H1 (cell line): ENCODE data around the gene MIDN. TPM values are rescaled to one million over a fixed set of nuclear protein-coding genes. Genes with fewer than 3 reads are reported as not detected.

ENCODE experiments used
- CTCF ChIA-PET: fragments of 300-600 bp; sonication (Branson Sonifier 250); formaldehyde crosslinking; loops from one replicate; lab custom pipeline; 2021; ENCODE audit not compliant: partially characterized antibody; lab: Charles Lee
- POLR2A ChIA-PET: fragments of 300-600 bp; sonication (Branson Sonifier 250); formaldehyde crosslinking; loops from one replicate; lab custom pipeline; 2021; ENCODE audit warnings: inconsistent platforms; ENCODE audit not compliant: partially characterized antibody; lab: Charles Lee
- DNase-seq, 2 experiments: peaks; one replicate each; pipeline versions ENCODE4 v3.0.0 to v3.0.0-alpha.2; 2010 to 2022; ENCODE audit warnings: low spot score in 2 of 2, low read depth in 1 of 2, mixed read lengths in 1 of 2
- FAIRE-seq: peaks from 2 replicates; lab custom pipeline; 2011; peaks lifted over from hg19 to GRCh38; lab: Jason Lieb, UNC
- H2AFZ ChIP-seq: 2 replicates; pipeline ENCODE4 v1.8.1; 2012; ENCODE audit warnings: low read length, inconsistent platforms
- H2AK5ac ChIP-seq: 2 replicates; pipeline ENCODE4 v1.6.1; 2013; ENCODE audit warnings: low read depth, low read length
- H2BK120ac ChIP-seq: replicated peaks from 2 replicates; pipeline ENCODE3; 2013; ENCODE audit warnings: low read depth, low read length, inconsistent platforms
- H2BK12ac ChIP-seq: 2 replicates; pipeline ENCODE4 v1.6.1; 2013; ENCODE audit warnings: low read depth, low read length
- H2BK15ac ChIP-seq: 2 replicates; pipeline ENCODE4 v1.6.1; 2013; ENCODE audit warnings: low read length
- H2BK20ac ChIP-seq: 2 replicates; pipeline ENCODE4 v1.6.1; 2013; ENCODE audit warnings: low read length
- H2BK5ac ChIP-seq: 2 replicates; pipeline ENCODE4 v1.6.1; 2013; ENCODE audit warnings: low read depth, low read length
- H3K14ac ChIP-seq: 2 replicates; pipeline ENCODE4 v1.6.1; 2013; ENCODE audit warnings: inconsistent platforms; ENCODE audit not compliant: insufficient read length
- H3K18ac ChIP-seq: 2 replicates; pipeline ENCODE4 v1.6.1; 2013; ENCODE audit warnings: low read length; ENCODE audit errors: extremely low read depth
- H3K23ac ChIP-seq: 2 replicates; pipeline ENCODE4 v1.6.1; 2013; ENCODE audit warnings: inconsistent platforms; ENCODE audit not compliant: insufficient read length
- H3K23me2 ChIP-seq: 2 replicates; pipeline ENCODE4 v1.6.1; 2013; ENCODE audit warnings: low read depth, low read length
- H3K27ac ChIP-seq: 2 replicates; pipeline ENCODE4 v1.6.1; 2011; ENCODE audit warnings: low read depth, low read length, inconsistent platforms
- H3K27me3 ChIP-seq, 4 experiments: replicated peaks in 1 of 4; 1 replicate in 1 of 4; 2 replicates in 3 of 4; pipeline versions ENCODE4 v1.6.1 to v1.8.1; 2011 to 2013; ENCODE audit warnings: low read length in 3 of 4, mild to moderate bottlenecking in 3 of 4, inconsistent platforms in 2 of 4, mixed read lengths in 2 of 4, moderate library complexity in 1 of 4; ENCODE audit not compliant: control insufficient read depth in 3 of 4, insufficient read depth in 3 of 4; ENCODE audit errors: extremely low read depth in 1 of 4
- H3K36me3 ChIP-seq, 4 experiments: 2 replicates each; pipeline versions ENCODE4 v1.6.1 to v1.8.1; 2011 to 2013; ENCODE audit warnings: mild to moderate bottlenecking in 4 of 4, low read length in 3 of 4, moderate library complexity in 2 of 4, control low read depth in 1 of 4, inconsistent platforms in 1 of 4; ENCODE audit not compliant: insufficient read depth in 4 of 4, control insufficient read depth in 2 of 4
- H3K4ac ChIP-seq: replicated peaks from 2 replicates; pipeline ENCODE3; 2013; ENCODE audit warnings: low read length, low read depth, mixed read lengths, inconsistent platforms; ENCODE audit not compliant: insufficient read length
- H3K4me1 ChIP-seq, 4 experiments: replicated peaks in 1 of 4; 1 replicate in 1 of 4; 2 replicates in 3 of 4; pipeline versions ENCODE4 v1.6.1 to v1.8.1; 2011 to 2013; ENCODE audit warnings: low read length in 3 of 4, inconsistent platforms in 2 of 4, mixed read lengths in 1 of 4; ENCODE audit not compliant: insufficient read depth in 4 of 4, control insufficient read depth in 3 of 4
- H3K4me2 ChIP-seq, 2 experiments: 2 replicates each; pipeline versions ENCODE4 v1.6.1 to v1.8.1; 2011 to 2013; ENCODE audit warnings: low read depth in 2 of 2, low read length in 2 of 2, control low read depth in 1 of 2, inconsistent platforms in 1 of 2, mild to moderate bottlenecking in 1 of 2; ENCODE audit not compliant: insufficient read depth in 1 of 2
- H3K4me3 ChIP-seq, 4 experiments: fragments of 200-600, 300-600 bp in 1 of 4; sonication (generic), shearing (Covaris generic), sonication (Bioruptor Twin) in 1 of 4; 2 replicates each; pipeline versions ENCODE4 v1.5.1 to v1.8.1; 2011 to 2016; ENCODE audit warnings: low read length in 4 of 4, low read depth in 3 of 4, control low read depth in 2 of 4, inconsistent platforms in 2 of 4, mild to moderate bottlenecking in 2 of 4, mixed read lengths in 1 of 4, moderate library complexity in 1 of 4; ENCODE audit not compliant: insufficient read depth in 2 of 4; ENCODE audit errors: extremely low read depth in 1 of 4
- H3K56ac ChIP-seq: replicated peaks from 2 replicates; pipeline ENCODE3; 2013; ENCODE audit warnings: low read depth, mild to moderate bottlenecking, mixed read lengths, low read length, inconsistent platforms; ENCODE audit not compliant: insufficient read length
- H3K79me1 ChIP-seq: 2 replicates; pipeline ENCODE4 v1.6.1; 2013; ENCODE audit warnings: low read depth, low read length, control low read depth
- H3K79me2 ChIP-seq, 2 experiments: 2 replicates each; pipeline versions ENCODE4 v1.6.1 to v1.8.1; 2012 to 2013; ENCODE audit warnings: low read length in 2 of 2, mild to moderate bottlenecking in 2 of 2, inconsistent platforms in 1 of 2; ENCODE audit not compliant: insufficient read depth in 2 of 2, control insufficient read depth in 1 of 2
- H3K9ac ChIP-seq, 4 experiments: replicated peaks in 1 of 4; 1 replicate in 1 of 4; 2 replicates in 3 of 4; pipeline versions ENCODE4 v1.6.1 to v1.8.1; 2011 to 2013; ENCODE audit warnings: low read depth in 3 of 4, low read length in 3 of 4, control low read depth in 2 of 4, mild to moderate bottlenecking in 2 of 4, moderate library complexity in 2 of 4, inconsistent platforms in 1 of 4; ENCODE audit errors: extremely low read depth in 1 of 4
- H3K9me3 ChIP-seq, 2 experiments: 2 replicates each; pipeline versions ENCODE4 v1.6.1 to v1.8.1; 2012 to 2013; ENCODE audit warnings: mild to moderate bottlenecking in 2 of 2, moderate library complexity in 2 of 2, control low read depth in 1 of 2, inconsistent platforms in 1 of 2, low read depth in 1 of 2, low read length in 1 of 2, mixed read lengths in 1 of 2; ENCODE audit not compliant: insufficient read depth in 2 of 2
- H4K20me1 ChIP-seq, 2 experiments: replicated peaks in 1 of 2; 2 replicates each; pipeline versions ENCODE3 to v1.8.1; 2011 to 2013; ENCODE audit warnings: inconsistent platforms in 2 of 2, low read length in 2 of 2, mild to moderate bottlenecking in 1 of 2; ENCODE audit not compliant: insufficient read depth in 2 of 2, control insufficient read depth in 1 of 2
- H4K5ac ChIP-seq: 2 replicates; pipeline ENCODE4 v1.6.1; 2013; ENCODE audit warnings: low read length, low read depth, mixed read lengths, inconsistent platforms; ENCODE audit not compliant: insufficient read length
- H4K8ac ChIP-seq: 2 replicates; pipeline ENCODE4 v1.8.0; 2013; ENCODE audit warnings: mild to moderate bottlenecking, moderate library complexity, low read length, inconsistent platforms; ENCODE audit not compliant: insufficient read depth; ENCODE audit errors: extremely low read depth
- H4K91ac ChIP-seq: replicated peaks from 2 replicates; pipeline ENCODE3; 2013; ENCODE audit warnings: low read length, mixed read lengths, inconsistent platforms; ENCODE audit not compliant: insufficient read length
- RAD21 ChIP-seq, 2 experiments: IDR thresholded peaks in 1 of 2; conservative IDR thresholded peaks in 1 of 2; 2 replicates each; pipeline ENCODE4 v1.6.1; 2011; ENCODE audit warnings: low read depth in 2 of 2, low read length in 2 of 2, improper control_type of control experiment in 1 of 2, inconsistent platforms in 1 of 2, mild to moderate bottlenecking in 1 of 2, moderate library complexity in 1 of 2
- SP1 ChIP-seq: IDR thresholded peaks from 2 replicates; pipeline ENCODE4 v1.6.1; 2011; ENCODE audit warnings: low read depth, low read length
- WGBS, 2 experiments: shearing (Covaris generic) in 1 of 2; methylation state at CpG; one replicate each; pipeline versions ENCODE4 v1.1.6 to v1.1.7; 2013 to 2015; ENCODE audit warnings: low lambda C conversion rate in 2 of 2, mixed read lengths in 2 of 2, inconsistent platforms in 1 of 2, low coverage in 1 of 2, missing lambda C conversion rate in 1 of 2; ENCODE audit not compliant: insufficient replicate concordance in 2 of 2, insufficient coverage in 1 of 2, insufficient read length in 1 of 2; ENCODE audit errors: extremely low coverage in 1 of 2, missing lambda C conversion rate in 1 of 2; 5-methylcytosine and 5-hydroxymethylcytosine counted together
- polyA plus RNA-seq, 7 experiments: library from polyadenylated mRNA; depleted of rRNA in 3 of 7; stranded (reverse) in 5 of 7; unstranded in 2 of 7; fragments of >200 nt in 5 of 7; fragments of 200-250 nt in 2 of 7; gene quantifications; 1 replicate in 5 of 7; 2 replicates in 1 of 7; 4 replicates in 1 of 7; pipeline versions ENCODE4 v1.2.1 to v1.2.3, GENCODE V29; 2011 to 2013; ENCODE audit warnings: missing spikeins in 2 of 7, mixed read lengths in 2 of 7
- total RNA-seq: library from RNA; stranded (reverse); fragmentation: NEBNext Ultra II Directional; extraction: Animal tissue kit (Norgen Biotek cat#: 25700); gene quantifications from 2 replicates; pipeline ENCODE4 v1.2.1, GENCODE V29; 2021
- TF ChIP-seq, protein P1 (sequence below), 3 experiments: IDR thresholded peaks; 1 replicate in 2 of 3; 2 replicates in 1 of 3; pipeline versions ENCODE4 v1.5.1 to v1.6.1; 2011; ENCODE audit warnings: low read length in 3 of 3, mild to moderate bottlenecking in 3 of 3, inconsistent platforms in 2 of 3, low read depth in 1 of 3, moderate library complexity in 1 of 3; ENCODE audit not compliant: insufficient read depth in 1 of 3; ENCODE audit errors: control extremely low read depth in 1 of 3

MIDN gene
- total and polyA plus RNA-seq, 2 of the 8 experiments (the other 6 are each of a cell fraction or from before 2014, with no cell fraction given) = 39.8 to 159 TPM

DNA sequence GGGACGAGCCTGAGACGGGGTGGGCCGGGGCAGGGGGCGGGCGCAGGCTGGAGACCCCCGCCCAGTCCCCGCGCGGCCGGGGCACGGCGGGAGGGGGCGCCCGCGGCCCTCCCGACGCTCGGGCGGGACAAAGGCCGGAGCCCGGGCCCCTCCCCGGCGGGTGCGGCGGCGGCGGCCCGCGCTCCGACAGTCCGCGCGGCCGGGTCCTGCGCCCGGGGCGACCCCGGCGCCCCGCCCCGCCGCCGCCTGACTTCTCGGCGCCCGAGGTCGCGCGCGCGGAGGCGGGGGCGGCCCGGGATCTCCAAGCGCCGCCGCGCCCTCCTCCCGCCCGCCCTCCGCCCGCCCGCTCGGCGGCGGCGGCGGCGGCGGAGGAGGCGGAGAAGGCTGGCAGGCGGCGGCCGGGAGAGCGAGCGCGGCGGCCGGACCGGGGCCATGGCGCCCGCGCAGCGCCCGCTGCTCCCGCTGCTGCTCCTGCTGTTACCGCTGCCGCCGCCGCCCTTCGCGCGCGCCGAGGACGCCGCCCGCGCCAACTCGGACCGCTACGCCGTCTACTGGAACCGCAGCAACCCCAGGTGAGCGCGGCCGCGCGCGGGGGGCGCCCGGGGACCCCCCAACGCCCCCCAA lies 37.5 kb downstream of the MIDN start, which contains the start of gene EFNA2:
EFNA2 (plus strand) TSS at position 137 of the 624 bp plus-strand sequence; CDS start at position 433, 296 bp downstream.
- H4K5ac ChIP-seq = no peak within 1 kb of the TSS
- peak within 1 kb of the TSS; percentile 96 for H3K4ac ChIP-seq
- H2BK20ac ChIP-seq = peak within 1 kb of the TSS; percentile 93; the same call in 1 of the 2 replicates
- CTCF ChIA-PET = interaction anchor here (1.2 kb wide), 1 partner anchor 79 kb away, joined by 3 read pairs; no protein-coding TSS in a partner anchor
- H2BK15ac ChIP-seq = peak within 1 kb of the TSS; percentile 99; the same call in 1 of the 2 replicates
- H2AK5ac ChIP-seq = 0 out of 2 replicates have a peak within 1 kb of the TSS, but pooled peaks have one; percentile 3
- 2% methylated on average over 10 of the region's 113 CpGs; no CpG with 5 or more reads in 1 of the 2 experiments for WGBS, 2 experiments
- peak within 1 kb of the TSS; percentile 62 for H3K18ac ChIP-seq
- H4K8ac ChIP-seq = peak within 1 kb of the TSS; percentile 89
- H4K91ac ChIP-seq = peak within 1 kb of the TSS; percentile 54
- H3K27me3 ChIP-seq = peaks cover 0 to 21% (median 12%) of the 10 kb centered on the region in 4 experiments; a peak in 5 of 7 replicates
- no peak within 1 kb of the TSS for H3K14ac ChIP-seq
- H3K23me2 ChIP-seq = peaks cover 5% of the 10 kb centered on the region; the same call in 1 of the 2 replicates
- POLR2A ChIA-PET = interaction anchor here (1.0 to 3.7 kb wide), 4 partner anchors 13 to 100 kb away, joined by 3 to 35 read pairs (median 4); partner anchors contain the start of gene CIRBP
- H3K36me3 ChIP-seq = no peaks in the 10 kb centered on the region
- H3K4me2 ChIP-seq = peak within 1 kb of the TSS; percentile 53 to 84; a peak in 3 of 4 replicates
- no peak within 1 kb of the TSS for H3K27ac ChIP-seq
- no peak within 1 kb of the TSS; a peak in 3 of 7 replicates for H3K9ac ChIP-seq
- TF ChIP-seq SP1 (no peak), RAD21 (IDR thresholded peaks at IDR 0.05 in 1 of 2, conservative IDR thresholded peaks at IDR 0.05 in 1 of 2; ENCODE audit: low read depth in 2 of 2, low read length in 2 of 2) (0 out of 4 replicates have a peak, but pooled peaks of 1 of the 2 experiments have one; percentile 13)
- TF ChIP-seq, protein P1, sequence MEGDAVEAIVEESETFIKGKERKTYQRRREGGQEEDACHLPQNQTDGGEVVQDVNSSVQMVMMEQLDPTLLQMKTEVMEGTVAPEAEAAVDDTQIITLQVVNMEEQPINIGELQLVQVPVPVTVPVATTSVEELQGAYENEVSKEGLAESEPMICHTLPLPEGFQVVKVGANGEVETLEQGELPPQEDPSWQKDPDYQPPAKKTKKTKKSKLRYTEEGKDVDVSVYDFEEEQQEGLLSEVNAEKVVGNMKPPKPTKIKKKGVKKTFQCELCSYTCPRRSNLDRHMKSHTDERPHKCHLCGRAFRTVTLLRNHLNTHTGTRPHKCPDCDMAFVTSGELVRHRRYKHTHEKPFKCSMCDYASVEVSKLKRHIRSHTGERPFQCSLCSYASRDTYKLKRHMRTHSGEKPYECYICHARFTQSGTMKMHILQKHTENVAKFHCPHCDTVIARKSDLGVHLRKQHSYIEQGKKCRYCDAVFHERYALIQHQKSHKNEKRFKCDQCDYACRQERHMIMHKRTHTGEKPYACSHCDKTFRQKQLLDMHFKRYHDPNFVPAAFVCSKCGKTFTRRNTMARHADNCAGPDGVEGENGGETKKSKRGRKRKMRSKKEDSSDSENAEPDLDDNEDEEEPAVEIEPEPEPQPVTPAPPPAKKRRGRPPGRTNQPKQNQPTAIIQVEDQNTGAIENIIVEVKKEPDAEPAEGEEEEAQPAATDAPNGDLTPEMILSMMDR (IDR thresholded peaks at IDR 0.05; ENCODE audit: control extremely low read depth in 1 of 3, insufficient read depth in 1 of 3, low read depth in 1 of 3, low read length in 3 of 3) = peak in 1 of 3 experiments; percentile 16; a peak in 1 of 4 replicates
- peaks cover 0 to 20% (median 9%) of the 10 kb centered on the region in 4 experiments; a peak in 5 of 7 replicates for H3K4me1 ChIP-seq
- H2AFZ ChIP-seq = 0 out of 2 replicates have a peak within 1 kb of the TSS, but pooled peaks have one; percentile 23
- no peak within 1 kb of the TSS for H3K23ac ChIP-seq
- peak within 1 kb of the TSS; percentile 89 for H2BK12ac ChIP-seq
- no peaks in the 10 kb centered on the region for H3K9me3 ChIP-seq
- DNase-seq = no peak
- H2BK5ac ChIP-seq = no peak within 1 kb of the TSS
- H3K56ac ChIP-seq = peak within 1 kb of the TSS; percentile 59
- no peak for FAIRE-seq
- H2BK120ac ChIP-seq = peak within 1 kb of the TSS; percentile 33
- H4K20me1 ChIP-seq = peaks cover 0 to 4% of the 10 kb centered on the region in 2 experiments
- no peaks in the 10 kb centered on the region for H3K79me2 ChIP-seq
- H3K4me3 ChIP-seq = peak within 1 kb of the TSS; percentile 47 to 67 (median 49)
- H3K79me1 ChIP-seq = no peaks in the 10 kb centered on the region
